NCI-H345 (cell line): ENCODE measurements around the gene HOXD8.
A peak's percentile ranks its signal among the peaks of the same experiment; 100 is the strongest.

ENCODE experiments used
- DNase-seq: peaks from one replicate; lab custom pipeline; 2025; lab: John Stamatoyannopoulos, UW

The HOXD8 gene

GRCh38 chr2:176091329-176092258 lies 37.9 kb upstream of the HOXD8 start:
- no peak for DNase-seq

GRCh38 chr2:176092270-176093144 lies 37.0 kb upstream of the HOXD8 start, which contains the start of gene HOXD13:
TSS of gene HOXD13 (plus strand) at chr2:176092721. CDS start at chr2:176092891, 170 bp downstream.
- peak; percentile 21 for DNase-seq

GRCh38 chr2:176093145-176093897 lies 36.2 kb upstream of the HOXD8 start:
- DNase-seq = no peak

GRCh38 chr2:176093898-176094249 lies 35.6 kb upstream of the HOXD8 start:
- DNase-seq = no peak

- no peak for DNase-seq
Observed at GRCh38 chr2:176094349-176094748, 35.2 kb upstream of the HOXD8 start.

- no peak for DNase-seq
Observed at GRCh38 chr2:176095421-176095820, 34.1 kb upstream of the HOXD8 start.

GRCh38 chr2:176096243-176096985 lies 33.1 kb upstream of the HOXD8 start:
- DNase-seq = no peak

GRCh38 chr2:176096986-176097819 lies 32.3 kb upstream of the HOXD8 start:
- peak; percentile 86 for DNase-seq

GRCh38 chr2:176097820-176098365 lies 31.6 kb upstream of the HOXD8 start:
- DNase-seq = no peak

- DNase-seq = no peak
Observed at GRCh38 chr2:176098366-176099158, 30.9 kb upstream of the HOXD8 start.

GRCh38 chr2:176099159-176099727 lies 30.3 kb upstream of the HOXD8 start:
- no peak for DNase-seq

- DNase-seq = no peak
Observed at GRCh38 chr2:176099728-176100546, 29.6 kb upstream of the HOXD8 start, which contains the start of gene HOXD12. TSS of gene HOXD12 (plus strand) at chr2:176099795. CDS start at chr2:176099802, 7 bp downstream.

GRCh38 chr2:176100547-176101140 lies 28.9 kb upstream of the HOXD8 start:
- DNase-seq = no peak

GRCh38 chr2:176101216-176101830 lies 28.2 kb upstream of the HOXD8 start:
- no peak for DNase-seq

GRCh38 chr2:176101842-176102241 lies 27.7 kb upstream of the HOXD8 start:
- DNase-seq = no peak

GRCh38 chr2:176102309-176102866 lies 27.1 kb upstream of the HOXD8 start:
- no peak for DNase-seq

- DNase-seq = no peak
Observed at GRCh38 chr2:176103194-176103593, 26.3 kb upstream of the HOXD8 start.
